GM06990 (cell line): Measurements from ENCODE around the gene CFAP99.

Experiments
- DNase-seq: peaks from one replicate; pipeline ENCODE4 v3.0.0-alpha.2; 2011; ENCODE audit not compliant: insufficient read length; ENCODE audit errors: extremely low read depth
- H3K27me3 ChIP-seq: replicated peaks from 2 replicates; pipeline ENCODE4 v1.6.0; 2011; ENCODE audit warnings: low read length; ENCODE audit not compliant: control insufficient read depth, insufficient read depth
- H3K36me3 ChIP-seq: 2 replicates; pipeline ENCODE4 v1.5.1; 2011; ENCODE audit warnings: low read length; ENCODE audit not compliant: control insufficient read depth, insufficient read depth
- H3K4me3 ChIP-seq: replicated peaks from 2 replicates; pipeline ENCODE4 v1.5.1; 2011; ENCODE audit warnings: low read depth, mild to moderate bottlenecking, control low read depth, low read length
- CTCF ChIP-seq: IDR thresholded peaks from 2 replicates; pipeline ENCODE4 v1.5.1; 2011; ENCODE audit warnings: low read length, control low read depth, mild to moderate bottlenecking, inconsistent platforms; ENCODE audit not compliant: insufficient read depth, poor library complexity, severe bottlenecking

CFAP99 gene

GRCh38 chr4:2501034-2501594 lies 82.4 kb downstream of the CFAP99 start:
- Histone ChIP-seq H3K4me3 (no peak overlapping the region), H3K36me3 (peaks cover 24% of the 10 kb centered on the region), H3K27me3 (no peaks in the 10 kb centered on the region)
- TF ChIP-seq CTCF = no peak
- DNase-seq = no peak

GRCh38 chr4:2503809-2504208 lies 85.1 kb downstream of the CFAP99 start:
- no peak for TF ChIP-seq CTCF
- no peak overlapping the region for H3K4me3 ChIP-seq
- DNase-seq = no peak
- no peaks in the 10 kb centered on the region for H3K27me3 ChIP-seq
- H3K36me3 ChIP-seq = peaks cover 31% of the 10 kb centered on the region

DNA sequence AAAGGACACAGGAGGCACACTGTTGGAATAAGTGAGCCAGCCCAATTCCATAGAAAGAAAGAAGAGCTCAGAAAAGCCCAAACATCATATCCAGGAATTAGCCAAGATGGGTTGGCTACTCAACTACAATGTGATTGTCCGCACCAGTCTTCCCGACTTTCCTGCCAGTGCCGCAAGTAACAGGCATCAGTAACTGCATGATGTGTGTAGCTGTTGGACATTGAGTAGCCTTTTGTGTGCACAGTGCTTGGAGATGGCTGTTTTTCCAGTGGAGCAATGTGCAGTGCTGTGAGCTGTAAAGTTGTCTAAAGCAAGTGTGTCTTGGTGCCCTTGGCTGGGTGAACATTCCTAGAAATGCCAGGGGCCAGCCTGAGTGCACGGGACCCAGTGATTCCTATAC lies 88.5 kb downstream of the CFAP99 start:
- Histone ChIP-seq H3K27me3 (no peaks in the 10 kb centered on the region), H3K4me3 (no peak overlapping the region), H3K36me3 (peaks cover 27% of the 10 kb centered on the region)
- TF ChIP-seq CTCF = no peak
- no peak for DNase-seq

- no peak for DNase-seq
- no peaks in the 10 kb centered on the region for H3K27me3 ChIP-seq
- no peak overlapping the region for H3K4me3 ChIP-seq
- TF ChIP-seq CTCF = no peak
- H3K36me3 ChIP-seq = peaks cover 33% of the 10 kb centered on the region
Observed at GRCh38 chr4:2507855-2508254, 89.1 kb downstream of the CFAP99 start.

DNA sequence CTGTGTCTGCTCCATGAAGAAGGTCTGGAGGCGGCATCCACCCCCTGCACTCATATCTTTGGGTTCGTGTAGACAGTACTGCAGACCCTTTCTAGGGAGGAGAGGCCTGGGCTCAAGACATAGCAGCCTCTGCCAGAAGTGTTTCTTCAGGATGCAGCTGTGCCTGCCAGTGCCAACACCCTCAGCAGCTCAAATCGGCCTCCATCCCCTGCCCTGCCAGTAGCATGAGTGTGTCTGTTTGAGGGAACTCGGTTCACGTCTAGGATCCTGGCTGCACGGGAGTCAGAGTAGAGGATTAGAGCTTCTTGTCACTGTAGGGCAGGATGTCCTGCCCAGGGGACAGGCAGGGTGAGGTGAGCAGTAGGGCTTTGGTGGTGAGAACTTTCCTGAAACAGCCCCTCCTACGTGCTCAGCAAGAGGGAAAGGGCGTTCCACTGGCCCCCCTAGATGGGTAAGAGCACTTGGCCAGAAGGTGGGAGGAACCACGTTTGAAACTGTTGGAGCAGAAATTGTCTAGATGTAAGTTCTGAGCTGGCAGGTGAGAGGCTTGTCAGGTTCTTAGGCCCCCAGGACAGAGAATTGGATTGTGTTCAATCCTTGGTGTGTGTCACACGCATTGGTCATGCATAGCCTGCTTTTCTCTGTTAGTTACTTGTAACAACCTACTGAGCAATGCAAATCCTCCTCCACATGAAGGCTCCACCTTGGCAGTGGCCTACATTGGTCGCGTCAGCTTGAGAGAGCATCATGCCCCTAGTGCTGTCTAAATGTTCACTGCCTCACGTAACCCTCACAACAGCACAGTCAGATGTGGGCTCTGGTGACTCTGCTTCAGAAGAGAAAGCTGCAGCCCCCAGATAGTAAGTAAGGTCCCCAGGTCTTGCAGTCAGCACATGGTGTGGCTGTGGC lies 91.8 kb downstream of the CFAP99 start:
- Histone ChIP-seq H3K36me3 (peaks cover 40% of the 10 kb centered on the region), H3K4me3 (no peak overlapping the region), H3K27me3 (no peaks in the 10 kb centered on the region)
- TF ChIP-seq CTCF = no peak
- DNase-seq = no peak
